Caki2 (cell line): Measurements from ENCODE around the gene P2RX7. TPM values are rescaled to one million over a fixed set of nuclear protein-coding genes. Genes with fewer than 3 reads are reported as not detected.
"Not testable (repeated sequence)": the region's sequence is repeated elsewhere in the genome, so short reads cannot be mapped to it uniquely, and the experiment has no call there.

ENCODE experiments used
- DNase-seq: peaks from one replicate; pipeline ENCODE4 v3.0.0-alpha.2; 2015; ENCODE audit warnings: low read depth
- in situ Hi-C: cut with HindIII; loops from 2 replicates; pipeline ENCODE4 v1.10.0; 2016; ENCODE audit warnings: low sequenced_read_pairs, low pct_unique_long_range_greater_than_20kb, mixed read lengths
- total RNA-seq: library from RNA; depleted of rRNA; stranded (reverse); fragments of >200 nt; shearing (Covaris generic); gene quantifications from 2 replicates; pipeline ENCODE4 v1.2.3, GENCODE V29; 2014; ENCODE audit warnings: low replicate concordance

P2RX7 gene
- total RNA-seq, 1 experiment from 2014 or later = 1.2 TPM

GRCh38 chr12:121162384-121162783 is 29.7 kb downstream of the P2RX7 start:
- in situ Hi-C loops = no loop called here

GRCh38 chr12:121162985-121163384 is 30.3 kb downstream of the P2RX7 start:
- in situ Hi-C loops = no loop called here
- DNase-seq = no peak

More at GRCh38 chr12:121162384-121162783, 29.7 kb downstream of the P2RX7 start:
- DNase-seq = no peak

GRCh38 chr12:121164839-121165238 is 32.2 kb downstream of the P2RX7 start:
- DNase-seq, in situ Hi-C loops: not testable (repeated sequence)

GRCh38 chr12:121165316-121165715 is 32.6 kb downstream of the P2RX7 start:
- DNase-seq = peak; percentile 28
- in situ Hi-C loops = no loop called here

- DNase-seq = no peak
- in situ Hi-C loops = no loop called here
Observed at GRCh38 chr12:121166356-121166755, 33.7 kb downstream of the P2RX7 start.

- in situ Hi-C loops = no loop called here
- DNase-seq = no peak
Observed at GRCh38 chr12:121167232-121167820, 34.6 kb downstream of the P2RX7 start.

- no peak for DNase-seq
- in situ Hi-C loops = no loop called here
Observed at GRCh38 chr12:121167951-121168350, 35.3 kb downstream of the P2RX7 start.

GRCh38 chr12:121170151-121170550 is 37.5 kb downstream of the P2RX7 start:
- in situ Hi-C loops = no loop called here
- DNase-seq = no peak

GRCh38 chr12:121170611-121171260 is 38.1 kb downstream of the P2RX7 start:
- in situ Hi-C loops = no loop called here
- peak; percentile 81 for DNase-seq

GRCh38 chr12:121172145-121172544 is 39.5 kb downstream of the P2RX7 start:
- no peak for DNase-seq
- in situ Hi-C loops = no loop called here

- in situ Hi-C loops = no loop called here
- no peak for DNase-seq
Observed at GRCh38 chr12:121175383-121176119, 42.9 kb downstream of the P2RX7 start.

GRCh38 chr12:121176826-121177529 is 44.3 kb downstream of the P2RX7 start:
- no peak for DNase-seq
- in situ Hi-C loops = no loop called here

GRCh38 chr12:121181181-121181580 is 48.5 kb downstream of the P2RX7 start:
- in situ Hi-C loops = no loop called here

GRCh38 chr12:121182222-121182893 is 49.7 kb downstream of the P2RX7 start:
- no peak for DNase-seq
- in situ Hi-C loops = no loop called here

More at GRCh38 chr12:121181181-121181580, 48.5 kb downstream of the P2RX7 start:
- no peak for DNase-seq

GRCh38 chr12:121184425-121184824 is 51.7 kb downstream of the P2RX7 start:
- in situ Hi-C loops = no loop called here
- DNase-seq = no peak

- in situ Hi-C loops = no loop called here
- DNase-seq = no peak
Observed at GRCh38 chr12:121184984-121185889, 52.6 kb downstream of the P2RX7 start.

- in situ Hi-C loops = no loop called here
Observed at GRCh38 chr12:121186826-121187225, 54.1 kb downstream of the P2RX7 start.

More at GRCh38 chr12:121186826-121187225, 54.1 kb downstream of the P2RX7 start:
- DNase-seq = no peak
